Liver (tissue), 9 donors: ENCODE results near the gene DEAF1. TPM values are rescaled to one million over a fixed set of nuclear protein-coding genes. Genes with fewer than 3 reads are reported as not detected.

ENCODE experiments used
- DNase-seq: peaks from one replicate; pipeline ENCODE4 v3.0.0-alpha.2; 2017; ENCODE audit warnings: low spot score
- H3K27ac ChIP-seq, 2 donors: one replicate each; pipeline ENCODE4 v1.7.0; 2013; ENCODE audit warnings: inconsistent platforms in 2 of 2, low read length in 2 of 2, control low read depth in 1 of 2, low read depth in 1 of 2, mild to moderate bottlenecking in 1 of 2
- H3K27me3 ChIP-seq, 4 donors: one replicate each; pipeline versions ENCODE4 v1.6.1 to v1.7.0; 2013; ENCODE audit warnings: low read length in 3 of 4, inconsistent platforms in 1 of 4, mild to moderate bottlenecking in 1 of 4, moderate library complexity in 1 of 4; ENCODE audit not compliant: control insufficient read depth in 4 of 4, insufficient read depth in 4 of 4
- H3K36me3 ChIP-seq, 4 donors: one replicate each; pipeline versions ENCODE4 v1.6.1 to v1.7.0; 2013; ENCODE audit warnings: low read length in 3 of 4, mild to moderate bottlenecking in 3 of 4, low read depth in 1 of 4, moderate library complexity in 1 of 4; ENCODE audit not compliant: control insufficient read depth in 4 of 4, insufficient read depth in 3 of 4
- H3K4me1 ChIP-seq, 4 donors: one replicate each; pipeline versions ENCODE4 v1.6.1 to v1.7.0; 2013; ENCODE audit warnings: low read length in 3 of 4, mild to moderate bottlenecking in 3 of 4, moderate library complexity in 1 of 4; ENCODE audit not compliant: control insufficient read depth in 4 of 4, insufficient read depth in 4 of 4
- H3K4me3 ChIP-seq, 3 donors: one replicate each; pipeline versions ENCODE4 v1.6.1 to v1.7.0; 2013; ENCODE audit warnings: low read length in 3 of 3, control low read depth in 1 of 3, low read depth in 1 of 3, mild to moderate bottlenecking in 1 of 3
- H3K9ac ChIP-seq, 2 donors: one replicate each; pipeline ENCODE4 v1.7.0; 2013; ENCODE audit warnings: low read length in 2 of 2, mild to moderate bottlenecking in 2 of 2, moderate library complexity in 2 of 2, control low read depth in 1 of 2, low read depth in 1 of 2
- H3K9me3 ChIP-seq, 4 donors: one replicate each; pipeline versions ENCODE4 v1.6.1 to v1.7.0; 2013; ENCODE audit warnings: low read length in 3 of 4; ENCODE audit not compliant: control insufficient read depth in 4 of 4
- FOXA1 ChIP-seq: IDR thresholded peaks from 2 replicates; pipeline ENCODE4 v1.6.1; 2016; ENCODE audit warnings: antibody characterized with exemption
- FOXA2 ChIP-seq: IDR thresholded peaks from 2 replicates; pipeline ENCODE4 v1.6.1; 2016; ENCODE audit warnings: antibody characterized with exemption
- GABPA ChIP-seq, 2 donors: IDR thresholded peaks in 1 of 2; conservative IDR thresholded peaks in 1 of 2; 2 replicates each; pipeline ENCODE4 v1.6.1; 2016; ENCODE audit warnings: antibody characterized with exemption in 2 of 2, mild to moderate bottlenecking in 1 of 2, moderate library complexity in 1 of 2
- JUND ChIP-seq, 2 donors: IDR thresholded peaks; 2 replicates each; pipeline ENCODE4 v1.6.1; 2016; ENCODE audit warnings: antibody characterized with exemption in 2 of 2
- RAD21 ChIP-seq, 2 donors: IDR thresholded peaks; 2 replicates each; pipeline ENCODE4 v1.6.1; 2016; ENCODE audit warnings: antibody characterized with exemption in 2 of 2, mild to moderate bottlenecking in 2 of 2
- SP1 ChIP-seq: IDR thresholded peaks from 2 replicates; pipeline ENCODE4 v1.6.1; 2018; ENCODE audit warnings: antibody characterized with exemption, mild to moderate bottlenecking
- TAF1 ChIP-seq: conservative IDR thresholded peaks from 2 replicates; pipeline ENCODE4 v1.6.1; 2016; ENCODE audit warnings: antibody characterized with exemption, mild to moderate bottlenecking
- YY1 ChIP-seq: IDR thresholded peaks from 2 replicates; pipeline ENCODE4 v1.6.1; 2016; ENCODE audit warnings: antibody characterized with exemption, mild to moderate bottlenecking
- WGBS: extraction: QIAGEN DNeasy Blood & Tissue Kit; methylation state at CpG from one replicate; pipeline ENCODE4 v1.1.7; 2013; 5-methylcytosine and 5-hydroxymethylcytosine counted together
- polyA plus RNA-seq, 2 donors: library from polyadenylated mRNA; stranded (reverse) in 1 of 2; unstranded in 1 of 2; fragments of 200-250 nt in 1 of 2; fragments of >200 nt in 1 of 2; fragmentation: Nextera tagmentation in 1 of 2; extraction: Ambion mirVana in 1 of 2; gene quantifications; one replicate each; pipeline versions ENCODE4 v1.2.1 to v1.2.3, GENCODE V29; 2013 to 2015
- total RNA-seq, 2 donors: library from RNA; depleted of rRNA; stranded (reverse); fragments of >200 nt; gene quantifications; one replicate each; pipeline ENCODE4 v1.2.3, GENCODE V29; 2014
- TF ChIP-seq, protein P1 (sequence below): IDR thresholded peaks from 2 replicates; pipeline ENCODE4 v1.6.1; 2016; ENCODE audit warnings: antibody characterized with exemption, mild to moderate bottlenecking
- TF ChIP-seq, protein P2 (sequence below): IDR thresholded peaks from 2 replicates; pipeline ENCODE4 v1.6.1; 2016; ENCODE audit warnings: antibody characterized with exemption
- TF ChIP-seq, protein P3 (sequence below): fragments of 150-350 bp; IDR thresholded peaks from 2 replicates; pipeline ENCODE4 v1.5.1; 2017; ENCODE audit warnings: improper control_type of control experiment, low read depth, low read length; ENCODE audit not compliant: missing input control
- TF ChIP-seq, protein P4 (sequence below): IDR thresholded peaks from 2 replicates; pipeline ENCODE4 v1.6.1; 2016; ENCODE audit warnings: antibody characterized with exemption
- donor health status: healthy.
- donor health status: healthy.
- donor health status: healthy.
- donor health status: healthy.
- donor health status: healthy.

The DEAF1 gene
- total and polyA plus RNA-seq, 4 donors = 7.0 to 11.4 (median 10.1) TPM

DNA sequence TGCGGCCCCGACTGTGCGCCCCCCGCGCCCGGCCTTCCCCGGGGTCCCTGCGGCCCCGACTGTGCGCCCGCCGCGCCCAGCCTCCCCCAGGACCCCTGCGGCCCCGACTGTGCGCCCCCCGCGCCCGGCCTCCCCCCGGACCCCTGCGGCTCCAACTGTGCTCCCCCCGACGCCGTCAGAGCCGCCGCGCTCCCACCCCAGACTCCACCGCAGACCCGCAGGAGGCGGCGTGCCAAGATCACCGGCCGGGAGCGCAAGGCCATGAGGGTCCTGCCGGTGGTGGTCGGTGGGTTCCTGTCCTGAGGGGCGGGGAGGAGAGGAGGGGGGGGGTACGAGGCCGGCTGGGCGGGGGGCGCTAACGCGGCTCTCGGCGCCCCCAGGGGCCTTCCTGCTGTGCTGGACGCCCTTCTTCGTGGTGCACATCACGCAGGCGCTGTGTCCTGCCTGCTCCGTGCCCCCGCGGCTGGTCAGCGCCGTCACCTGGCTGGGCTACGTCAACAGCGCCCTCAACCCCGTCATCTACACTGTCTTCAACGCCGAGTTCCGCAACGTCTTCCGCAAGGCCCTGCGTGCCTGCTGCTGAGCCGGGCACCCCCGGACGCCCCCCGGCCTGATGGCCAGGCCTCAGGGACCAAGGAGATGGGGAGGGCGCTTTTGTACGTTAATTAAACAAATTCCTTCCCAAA is 54.9 kb downstream of the DEAF1 start:
- Histone ChIP-seq H3K4me1 (peaks cover 3 to 20% (median 7%) of the 10 kb centered on the region in 4 donors), H3K9ac (no peak overlapping the region), H3K9me3 (no peaks in the 10 kb centered on the region), H3K27ac (no peak overlapping the region), H3K36me3 (peaks cover 0 to 7% (median 2%) of the 10 kb centered on the region in 4 donors), H3K27me3 (no peaks in the 10 kb centered on the region), H3K4me3 (no peak overlapping the region)
- TF ChIP-seq, protein P1, sequence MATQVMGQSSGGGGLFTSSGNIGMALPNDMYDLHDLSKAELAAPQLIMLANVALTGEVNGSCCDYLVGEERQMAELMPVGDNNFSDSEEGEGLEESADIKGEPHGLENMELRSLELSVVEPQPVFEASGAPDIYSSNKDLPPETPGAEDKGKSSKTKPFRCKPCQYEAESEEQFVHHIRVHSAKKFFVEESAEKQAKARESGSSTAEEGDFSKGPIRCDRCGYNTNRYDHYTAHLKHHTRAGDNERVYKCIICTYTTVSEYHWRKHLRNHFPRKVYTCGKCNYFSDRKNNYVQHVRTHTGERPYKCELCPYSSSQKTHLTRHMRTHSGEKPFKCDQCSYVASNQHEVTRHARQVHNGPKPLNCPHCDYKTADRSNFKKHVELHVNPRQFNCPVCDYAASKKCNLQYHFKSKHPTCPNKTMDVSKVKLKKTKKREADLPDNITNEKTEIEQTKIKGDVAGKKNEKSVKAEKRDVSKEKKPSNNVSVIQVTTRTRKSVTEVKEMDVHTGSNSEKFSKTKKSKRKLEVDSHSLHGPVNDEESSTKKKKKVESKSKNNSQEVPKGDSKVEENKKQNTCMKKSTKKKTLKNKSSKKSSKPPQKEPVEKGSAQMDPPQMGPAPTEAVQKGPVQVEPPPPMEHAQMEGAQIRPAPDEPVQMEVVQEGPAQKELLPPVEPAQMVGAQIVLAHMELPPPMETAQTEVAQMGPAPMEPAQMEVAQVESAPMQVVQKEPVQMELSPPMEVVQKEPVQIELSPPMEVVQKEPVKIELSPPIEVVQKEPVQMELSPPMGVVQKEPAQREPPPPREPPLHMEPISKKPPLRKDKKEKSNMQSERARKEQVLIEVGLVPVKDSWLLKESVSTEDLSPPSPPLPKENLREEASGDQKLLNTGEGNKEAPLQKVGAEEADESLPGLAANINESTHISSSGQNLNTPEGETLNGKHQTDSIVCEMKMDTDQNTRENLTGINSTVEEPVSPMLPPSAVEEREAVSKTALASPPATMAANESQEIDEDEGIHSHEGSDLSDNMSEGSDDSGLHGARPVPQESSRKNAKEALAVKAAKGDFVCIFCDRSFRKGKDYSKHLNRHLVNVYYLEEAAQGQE = no peak
- TF ChIP-seq SP1 (no peak), JUND (IDR thresholded peaks at IDR 0.05) (no peak), YY1 (no peak), RAD21 (IDR thresholded peaks at IDR 0.05) (no peak), FOXA2 (no peak), FOXA1 (no peak)
- TF ChIP-seq, protein P2, sequence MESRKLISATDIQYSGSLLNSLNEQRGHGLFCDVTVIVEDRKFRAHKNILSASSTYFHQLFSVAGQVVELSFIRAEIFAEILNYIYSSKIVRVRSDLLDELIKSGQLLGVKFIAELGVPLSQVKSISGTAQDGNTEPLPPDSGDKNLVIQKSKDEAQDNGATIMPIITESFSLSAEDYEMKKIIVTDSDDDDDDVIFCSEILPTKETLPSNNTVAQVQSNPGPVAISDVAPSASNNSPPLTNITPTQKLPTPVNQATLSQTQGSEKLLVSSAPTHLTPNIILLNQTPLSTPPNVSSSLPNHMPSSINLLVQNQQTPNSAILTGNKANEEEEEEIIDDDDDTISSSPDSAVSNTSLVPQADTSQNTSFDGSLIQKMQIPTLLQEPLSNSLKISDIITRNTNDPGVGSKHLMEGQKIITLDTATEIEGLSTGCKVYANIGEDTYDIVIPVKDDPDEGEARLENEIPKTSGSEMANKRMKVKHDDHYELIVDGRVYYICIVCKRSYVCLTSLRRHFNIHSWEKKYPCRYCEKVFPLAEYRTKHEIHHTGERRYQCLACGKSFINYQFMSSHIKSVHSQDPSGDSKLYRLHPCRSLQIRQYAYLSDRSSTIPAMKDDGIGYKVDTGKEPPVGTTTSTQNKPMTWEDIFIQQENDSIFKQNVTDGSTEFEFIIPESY = no peak
- TF ChIP-seq, protein P3, sequence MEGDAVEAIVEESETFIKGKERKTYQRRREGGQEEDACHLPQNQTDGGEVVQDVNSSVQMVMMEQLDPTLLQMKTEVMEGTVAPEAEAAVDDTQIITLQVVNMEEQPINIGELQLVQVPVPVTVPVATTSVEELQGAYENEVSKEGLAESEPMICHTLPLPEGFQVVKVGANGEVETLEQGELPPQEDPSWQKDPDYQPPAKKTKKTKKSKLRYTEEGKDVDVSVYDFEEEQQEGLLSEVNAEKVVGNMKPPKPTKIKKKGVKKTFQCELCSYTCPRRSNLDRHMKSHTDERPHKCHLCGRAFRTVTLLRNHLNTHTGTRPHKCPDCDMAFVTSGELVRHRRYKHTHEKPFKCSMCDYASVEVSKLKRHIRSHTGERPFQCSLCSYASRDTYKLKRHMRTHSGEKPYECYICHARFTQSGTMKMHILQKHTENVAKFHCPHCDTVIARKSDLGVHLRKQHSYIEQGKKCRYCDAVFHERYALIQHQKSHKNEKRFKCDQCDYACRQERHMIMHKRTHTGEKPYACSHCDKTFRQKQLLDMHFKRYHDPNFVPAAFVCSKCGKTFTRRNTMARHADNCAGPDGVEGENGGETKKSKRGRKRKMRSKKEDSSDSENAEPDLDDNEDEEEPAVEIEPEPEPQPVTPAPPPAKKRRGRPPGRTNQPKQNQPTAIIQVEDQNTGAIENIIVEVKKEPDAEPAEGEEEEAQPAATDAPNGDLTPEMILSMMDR = no peak
- 54% methylated on average over 69 of the region's 69 CpGs for WGBS
- no peak for DNase-seq

DNA sequence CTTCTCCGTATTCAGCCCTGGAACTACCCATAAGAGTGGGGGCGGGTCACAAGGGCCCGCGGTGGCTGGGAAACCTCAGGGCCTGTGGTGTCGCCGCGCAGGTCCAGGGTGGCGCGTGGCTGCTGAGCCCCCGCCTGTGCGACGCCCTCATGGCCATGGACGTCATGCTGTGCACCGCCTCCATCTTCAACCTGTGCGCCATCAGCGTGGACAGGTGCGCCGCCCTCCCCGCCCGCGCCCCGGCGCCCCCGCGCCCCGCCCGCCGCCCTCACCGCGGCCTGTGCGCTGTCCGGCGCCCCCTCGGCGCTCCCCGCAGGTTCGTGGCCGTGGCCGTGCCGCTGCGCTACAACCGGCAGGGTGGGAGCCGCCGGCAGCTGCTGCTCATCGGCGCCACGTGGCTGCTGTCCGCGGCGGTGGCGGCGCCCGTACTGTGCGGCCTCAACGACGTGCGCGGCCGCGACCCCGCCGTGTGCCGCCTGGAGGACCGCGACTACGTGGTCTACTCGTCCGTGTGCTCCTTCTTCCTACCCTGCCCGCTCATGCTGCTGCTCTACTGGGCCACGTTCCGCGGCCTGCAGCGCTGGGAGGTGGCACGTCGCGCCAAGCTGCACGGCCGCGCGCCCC is 55.6 kb downstream of the DEAF1 start:
- Histone ChIP-seq H3K36me3 (peaks cover 0 to 7% (median 2%) of the 10 kb centered on the region in 4 donors), H3K27me3 (no peaks in the 10 kb centered on the region), H3K9me3 (no peaks in the 10 kb centered on the region), H3K27ac (no peak overlapping the region), H3K4me3 (no peak overlapping the region), H3K4me1 (peaks cover 3 to 20% (median 7%) of the 10 kb centered on the region in 4 donors), H3K9ac (no peak overlapping the region)
- no peak for DNase-seq
- 49% methylated on average over 80 of the region's 80 CpGs for WGBS
- TF ChIP-seq RAD21 (IDR thresholded peaks at IDR 0.05) (no peak), SP1 (no peak), TAF1 (no peak), GABPA (IDR thresholded peaks at IDR 0.05 in 1 of 2, conservative IDR thresholded peaks at IDR 0.05 in 1 of 2) (no peak), YY1 (no peak), FOXA2 (no peak)
- TF ChIP-seq, protein P1 = no peak
- TF ChIP-seq, protein P4, sequence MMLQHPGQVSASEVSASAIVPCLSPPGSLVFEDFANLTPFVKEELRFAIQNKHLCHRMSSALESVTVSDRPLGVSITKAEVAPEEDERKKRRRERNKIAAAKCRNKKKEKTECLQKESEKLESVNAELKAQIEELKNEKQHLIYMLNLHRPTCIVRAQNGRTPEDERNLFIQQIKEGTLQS = no peak
